ENCODE data around the gene ALDH9A1.

ALDH9A1 gene

DNA sequence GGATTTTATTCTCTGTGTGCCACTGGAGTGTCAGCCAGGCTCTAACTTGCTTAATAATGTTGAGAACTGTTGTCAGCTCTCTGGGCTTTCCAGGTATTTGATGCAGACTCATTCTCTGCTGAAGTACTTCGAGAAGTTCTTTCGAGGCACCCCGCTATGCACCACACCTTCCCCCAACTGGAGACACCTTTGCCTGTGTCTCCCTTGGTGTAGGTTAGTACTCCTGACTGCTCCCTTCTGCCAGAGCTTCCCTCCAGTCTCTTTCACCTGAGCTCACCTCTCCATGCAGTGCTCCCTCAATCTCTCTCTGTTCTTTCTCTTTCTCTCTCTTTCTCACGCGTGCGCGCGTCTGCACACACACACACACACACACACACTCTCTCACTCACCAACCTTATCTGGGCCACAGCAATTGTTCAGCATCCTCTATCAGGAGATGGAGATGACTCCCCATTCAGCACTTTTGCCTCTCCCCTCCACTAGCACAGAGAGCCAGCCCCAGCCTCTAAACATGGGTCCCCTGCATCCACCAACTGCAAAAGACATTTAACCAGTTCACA lies 81.3 kb downstream of the ALDH9A1 start:
- DNase-seq = no peak

DNA sequence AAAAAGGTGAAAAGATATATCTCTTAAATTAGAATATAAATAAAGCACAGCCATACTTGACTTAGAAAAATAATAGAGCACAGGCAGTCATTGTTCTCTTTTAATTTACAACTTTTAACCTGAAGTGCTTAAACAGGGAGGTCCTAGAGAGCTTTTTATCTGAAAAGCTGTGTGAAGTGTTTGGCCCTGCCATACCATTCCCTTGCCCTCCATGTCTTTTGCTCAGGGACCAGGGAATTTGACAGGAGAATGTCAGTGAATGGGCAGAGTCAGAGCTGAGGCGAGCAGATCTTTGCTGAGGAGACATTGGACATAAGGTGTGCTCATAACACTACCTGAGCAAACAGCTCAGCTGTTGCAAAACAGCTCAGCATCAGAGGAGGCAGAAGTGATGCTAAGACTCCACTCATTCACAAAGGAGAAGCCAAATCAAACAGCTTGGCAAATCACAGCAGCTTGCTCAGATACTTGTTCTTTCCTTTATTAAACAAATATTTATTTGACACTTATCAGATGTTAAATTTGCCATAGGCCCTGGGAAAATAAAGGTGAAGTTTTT lies 82.2 kb downstream of the ALDH9A1 start:
- no peak for DNase-seq

Data from CD4-positive, alpha-beta T cell treated with Interleukin-4 for 4 hours (primary cell).